GM10266 (cell line): ENCODE data around the gene CPAMD8.

Experiments
- DNase-seq: peaks from one replicate; pipeline ENCODE4 v3.0.0; 2012; ENCODE audit errors: extremely low spot score
- TF ChIP-seq, protein P1 (sequence below): IDR thresholded peaks from 2 replicates; pipeline ENCODE4 v1.5.1; 2012; ENCODE audit warnings: mild to moderate bottlenecking, low read depth; ENCODE audit not compliant: control insufficient read depth, insufficient read depth; ENCODE audit errors: missing control alignments

The CPAMD8 gene

DNA sequence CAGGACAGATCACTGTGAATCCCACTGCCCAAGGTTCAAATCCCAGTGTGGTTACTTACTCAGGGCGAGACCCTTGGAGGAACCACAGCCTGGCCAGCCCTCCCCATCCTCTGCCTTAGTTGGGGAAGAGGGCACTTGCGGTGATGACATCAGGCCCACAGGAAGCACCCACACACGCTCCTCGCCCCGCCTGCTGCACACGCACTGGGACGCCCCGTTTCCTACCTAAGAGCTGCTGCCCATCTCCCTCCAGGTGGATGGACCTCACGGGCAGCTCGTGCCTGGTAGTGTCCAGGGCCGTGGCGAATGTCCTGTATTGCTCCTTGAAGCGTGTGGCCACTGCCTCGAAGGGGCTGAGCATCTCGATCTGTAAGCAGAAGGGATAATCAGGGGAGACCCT lies 29.0 kb upstream of the CPAMD8 start:
- TF ChIP-seq, protein P1, sequence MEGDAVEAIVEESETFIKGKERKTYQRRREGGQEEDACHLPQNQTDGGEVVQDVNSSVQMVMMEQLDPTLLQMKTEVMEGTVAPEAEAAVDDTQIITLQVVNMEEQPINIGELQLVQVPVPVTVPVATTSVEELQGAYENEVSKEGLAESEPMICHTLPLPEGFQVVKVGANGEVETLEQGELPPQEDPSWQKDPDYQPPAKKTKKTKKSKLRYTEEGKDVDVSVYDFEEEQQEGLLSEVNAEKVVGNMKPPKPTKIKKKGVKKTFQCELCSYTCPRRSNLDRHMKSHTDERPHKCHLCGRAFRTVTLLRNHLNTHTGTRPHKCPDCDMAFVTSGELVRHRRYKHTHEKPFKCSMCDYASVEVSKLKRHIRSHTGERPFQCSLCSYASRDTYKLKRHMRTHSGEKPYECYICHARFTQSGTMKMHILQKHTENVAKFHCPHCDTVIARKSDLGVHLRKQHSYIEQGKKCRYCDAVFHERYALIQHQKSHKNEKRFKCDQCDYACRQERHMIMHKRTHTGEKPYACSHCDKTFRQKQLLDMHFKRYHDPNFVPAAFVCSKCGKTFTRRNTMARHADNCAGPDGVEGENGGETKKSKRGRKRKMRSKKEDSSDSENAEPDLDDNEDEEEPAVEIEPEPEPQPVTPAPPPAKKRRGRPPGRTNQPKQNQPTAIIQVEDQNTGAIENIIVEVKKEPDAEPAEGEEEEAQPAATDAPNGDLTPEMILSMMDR, result no peak
- no peak for DNase-seq

DNA sequence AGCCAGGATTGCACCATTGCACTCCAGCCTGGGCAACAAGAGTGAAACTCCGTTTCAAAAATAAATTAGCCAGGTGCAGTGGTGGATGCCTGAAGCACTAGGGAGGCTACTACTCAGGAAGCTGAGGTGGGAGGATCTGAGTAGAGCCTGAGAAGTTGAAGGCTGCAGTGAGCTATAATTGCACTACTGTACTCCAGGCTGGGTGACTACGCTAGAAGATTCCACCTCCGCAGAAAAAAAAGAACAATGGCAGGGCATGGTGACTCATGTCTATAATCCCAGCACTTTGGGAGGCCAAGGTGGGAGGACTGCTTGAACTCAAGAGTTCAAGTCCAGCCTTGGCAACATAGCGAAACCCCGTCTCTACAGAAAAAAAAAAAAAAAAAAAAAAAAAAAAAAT lies 28.1 kb upstream of the CPAMD8 start:
- TF ChIP-seq, protein P1, result no peak
- no peak for DNase-seq

DNA sequence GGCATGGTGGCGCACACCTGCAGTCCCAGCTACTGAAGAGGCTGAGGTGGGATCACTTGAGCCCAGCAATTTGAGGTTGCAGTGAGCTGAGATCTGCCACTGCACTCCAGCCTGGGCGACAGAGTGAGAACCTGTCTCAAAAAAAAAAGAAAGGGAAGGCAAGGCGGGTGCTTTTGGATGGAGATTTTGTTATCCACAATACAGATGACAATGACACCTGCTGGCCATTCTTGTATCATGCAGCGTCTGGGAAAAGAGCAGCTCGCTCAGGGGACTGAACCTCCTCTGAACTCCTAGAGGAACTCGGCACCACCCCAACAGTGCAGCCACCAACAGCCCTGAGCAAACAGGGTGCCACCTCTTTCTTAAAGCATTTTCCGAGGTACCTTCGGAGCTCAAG lies 25.8 kb upstream of the CPAMD8 start:
- DNase-seq, result no peak

GRCh38 chr19:17049711-17050280 lies 23.2 kb upstream of the CPAMD8 start:
- no peak for DNase-seq
- TF ChIP-seq, protein P1, result no peak

More for the DNA sequence above, 25.8 kb upstream of the CPAMD8 start:
- TF ChIP-seq, protein P1, result peak; percentile 43

- TF ChIP-seq, protein P1, result no peak
- DNase-seq, result no peak
These were observed 22.4 kb upstream of the CPAMD8 start for GRCh38 chr19:17048885-17049453.

DNA sequence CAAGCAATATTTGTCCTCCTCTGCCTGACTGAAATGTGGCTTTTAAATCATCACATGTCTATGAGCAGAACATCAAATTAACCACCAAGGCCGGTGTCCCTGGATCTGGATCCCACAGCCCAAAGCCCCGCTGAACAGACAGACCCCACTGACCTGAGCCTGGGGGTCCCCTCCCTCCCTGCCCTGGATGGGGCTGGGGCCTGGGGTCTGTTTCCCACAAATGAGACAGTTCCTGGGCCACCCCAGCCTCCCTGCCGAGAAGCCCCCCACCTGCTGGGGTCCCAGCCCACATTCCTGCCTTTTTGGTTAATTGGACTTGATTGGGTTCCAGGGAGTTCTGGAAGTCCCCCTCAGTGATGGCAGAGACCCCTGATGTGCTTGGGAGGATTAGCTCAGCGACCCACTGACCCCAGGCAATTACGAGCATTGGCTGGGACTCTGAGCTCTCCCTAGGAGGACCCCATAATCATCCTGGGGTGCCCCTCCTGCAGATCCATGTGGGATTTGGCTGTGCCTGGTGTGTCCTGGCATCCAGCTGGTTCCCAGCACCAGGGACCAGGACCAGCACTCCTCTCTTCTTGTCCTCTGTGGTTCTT lies 19.4 kb upstream of the CPAMD8 start:
- TF ChIP-seq, protein P1, result no peak
- no peak for DNase-seq

- no peak for DNase-seq
- TF ChIP-seq, protein P1, result no peak
These were observed 17.1 kb upstream of the CPAMD8 start for GRCh38 chr19:17043744-17044143.
